Muscle of arm (tissue), 12 donors: ENCODE results near the gene ZFYVE26. TPM values are rescaled to one million over a fixed set of nuclear protein-coding genes. Genes with fewer than 3 reads are reported as not detected.

Experiments used
- DNase-seq: peaks from one replicate; pipeline ENCODE4 v3.0.0-alpha.2; 2013
- polyA plus RNA-seq, 12 donors: library from polyadenylated mRNA; unstranded; fragments of 120-200 nt; gene quantifications; one replicate each; pipeline ENCODE4 v1.2.1, GENCODE V29; 2013; ENCODE audit not compliant: insufficient read length in 12 of 12

The ZFYVE26 gene
- polyA plus RNA-seq, 12 donors: 7.2 to 22.9 (median 13.6) TPM; not detected in 1

GRCh38 chr14:67817750-67818438 is 1.5 kb upstream of the ZFYVE26 start:
- DNase-seq: no peak

- no peak for DNase-seq
Measured at GRCh38 chr14:67815573-67816225, 691 bp downstream of the ZFYVE26 start.

- DNase-seq: no peak
Measured at GRCh38 chr14:67814821-67815220, 1.6 kb downstream of the ZFYVE26 start.

- DNase-seq: no peak
Measured at GRCh38 chr14:67806246-67806645, 10.1 kb downstream of the ZFYVE26 start.

GRCh38 chr14:67800743-67801142 is 15.6 kb downstream of the ZFYVE26 start:
- no peak for DNase-seq

- no peak for DNase-seq
Measured at GRCh38 chr14:67798731-67799130, 17.7 kb downstream of the ZFYVE26 start.

GRCh38 chr14:67787673-67788072 is 28.7 kb downstream of the ZFYVE26 start:
- DNase-seq: no peak

- DNase-seq: no peak
Measured at GRCh38 chr14:67785270-67786109, 30.9 kb downstream of the ZFYVE26 start.

- no peak for DNase-seq
Measured at GRCh38 chr14:67784244-67784823, 32.1 kb downstream of the ZFYVE26 start.

GRCh38 chr14:67782090-67782489 is 34.3 kb downstream of the ZFYVE26 start:
- no peak for DNase-seq

- no peak for DNase-seq
Measured at GRCh38 chr14:67778792-67779191, 37.6 kb downstream of the ZFYVE26 start.

- no peak for DNase-seq
Measured at GRCh38 chr14:67776653-67777322, 39.6 kb downstream of the ZFYVE26 start.

- no peak for DNase-seq
Measured at GRCh38 chr14:67773844-67774377, 42.5 kb downstream of the ZFYVE26 start.

GRCh38 chr14:67768219-67768618 is 48.2 kb downstream of the ZFYVE26 start:
- DNase-seq: no peak

GRCh38 chr14:67766035-67766680 is 50.2 kb downstream of the ZFYVE26 start:
- no peak for DNase-seq

GRCh38 chr14:67765192-67765834 is 51.1 kb downstream of the ZFYVE26 start:
- no peak for DNase-seq

- no peak for DNase-seq
Measured at GRCh38 chr14:67764496-67764895, 51.9 kb downstream of the ZFYVE26 start.

GRCh38 chr14:67763158-67763822 is 53.1 kb downstream of the ZFYVE26 start:
- no peak for DNase-seq

GRCh38 chr14:67762051-67762450 is 54.3 kb downstream of the ZFYVE26 start:
- DNase-seq: no peak

GRCh38 chr14:67759916-67760315 is 56.5 kb downstream of the ZFYVE26 start:
- no peak for DNase-seq
